SH-SY5Y (cell line): ENCODE results near the gene TNRC18.

Experiments
- GATA2 ChIP-seq: IDR thresholded peaks from 2 replicates; pipeline ENCODE4 v1.6.1; 2011; ENCODE audit warnings: mild to moderate bottlenecking, low read depth, low read length
- GATA3 ChIP-seq: IDR thresholded peaks from 2 replicates; pipeline ENCODE4 v1.6.1; 2011; ENCODE audit warnings: low read depth, mild to moderate bottlenecking, low read length, moderate library complexity

DNA sequence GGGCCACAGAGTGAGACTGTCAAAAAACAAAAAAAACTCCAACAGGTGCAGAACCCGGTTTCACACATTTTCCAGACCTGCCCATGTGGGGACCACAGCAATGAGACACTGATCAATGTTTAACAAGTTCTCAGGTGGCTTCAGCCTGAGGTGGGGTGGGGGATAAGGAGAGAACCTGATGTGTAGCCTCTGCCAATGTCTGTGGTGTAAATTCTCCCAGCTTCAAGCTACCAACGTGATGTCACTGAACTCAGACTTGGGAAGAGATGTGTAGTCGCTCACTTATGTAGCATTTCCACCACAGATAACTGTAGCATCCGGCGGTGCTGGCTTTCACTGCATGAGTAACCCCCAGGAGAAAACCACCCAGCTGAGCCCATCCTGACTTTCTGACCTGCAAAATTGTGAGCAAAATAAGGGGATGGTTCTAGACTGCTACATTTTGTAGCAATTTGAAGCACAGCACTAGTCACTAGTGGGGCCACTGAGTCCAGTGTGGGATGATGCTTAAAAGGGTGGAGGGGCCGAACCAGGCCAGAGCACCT, 13.8 kb upstream of the TNRC18 start:
- TF ChIP-seq GATA2 (no peak), GATA3 (no peak)
